Panc1 (cell line): ENCODE data around the gene ASXL3.

Experiments
- POLR2AphosphoS5 ChIP-seq: IDR thresholded peaks from 2 replicates; pipeline ENCODE4 v1.6.1; 2012; ENCODE audit warnings: mild to moderate bottlenecking, low read depth, low read length, moderate library complexity
- SIN3A ChIP-seq: IDR thresholded peaks from 2 replicates; pipeline ENCODE4 v1.6.1; 2012; ENCODE audit warnings: low read depth, mild to moderate bottlenecking, low read length, moderate library complexity, borderline replicate concordance; ENCODE audit not compliant: insufficient read depth
- TCF7L2 ChIP-seq: IDR thresholded peaks from 2 replicates; pipeline ENCODE4 v1.6.1; 2011; ENCODE audit warnings: mild to moderate bottlenecking, low read depth, low read length, inconsistent platforms
- TF ChIP-seq, protein P1 (sequence below): fragments of 450-650 bp; IDR thresholded peaks from 2 replicates; pipeline ENCODE4 v1.5.1; 2017; ENCODE audit warnings: mild to moderate bottlenecking
- TF ChIP-seq, protein P2 (sequence below), 2 experiments: IDR thresholded peaks; 2 replicates each; pipeline ENCODE4 v1.6.1; 2011 to 2012; ENCODE audit warnings: low read depth in 2 of 2, control low read depth in 1 of 2, low read length in 1 of 2, mild to moderate bottlenecking in 1 of 2, moderate library complexity in 1 of 2; ENCODE audit not compliant: insufficient read depth in 1 of 2

DNA sequence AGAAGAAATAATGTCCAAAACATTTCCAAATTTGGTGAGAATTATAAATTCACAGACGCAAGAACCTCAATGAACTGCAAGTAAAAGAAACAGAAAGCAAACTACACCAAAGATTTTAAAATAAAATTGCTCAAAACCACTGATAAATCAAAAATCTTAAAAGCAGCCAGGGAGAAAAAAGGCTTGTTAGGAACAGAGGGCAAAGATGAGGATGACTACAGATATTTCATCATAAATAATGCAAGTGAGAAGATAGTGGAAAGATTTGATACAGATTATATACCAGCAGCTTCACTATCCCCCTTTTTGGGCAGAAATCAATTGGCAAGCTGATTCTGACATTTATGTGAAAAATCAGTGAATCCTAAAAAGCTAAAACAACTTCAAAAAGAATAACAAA is 10.3 kb upstream of the ASXL3 start:
- TF ChIP-seq, protein P1, sequence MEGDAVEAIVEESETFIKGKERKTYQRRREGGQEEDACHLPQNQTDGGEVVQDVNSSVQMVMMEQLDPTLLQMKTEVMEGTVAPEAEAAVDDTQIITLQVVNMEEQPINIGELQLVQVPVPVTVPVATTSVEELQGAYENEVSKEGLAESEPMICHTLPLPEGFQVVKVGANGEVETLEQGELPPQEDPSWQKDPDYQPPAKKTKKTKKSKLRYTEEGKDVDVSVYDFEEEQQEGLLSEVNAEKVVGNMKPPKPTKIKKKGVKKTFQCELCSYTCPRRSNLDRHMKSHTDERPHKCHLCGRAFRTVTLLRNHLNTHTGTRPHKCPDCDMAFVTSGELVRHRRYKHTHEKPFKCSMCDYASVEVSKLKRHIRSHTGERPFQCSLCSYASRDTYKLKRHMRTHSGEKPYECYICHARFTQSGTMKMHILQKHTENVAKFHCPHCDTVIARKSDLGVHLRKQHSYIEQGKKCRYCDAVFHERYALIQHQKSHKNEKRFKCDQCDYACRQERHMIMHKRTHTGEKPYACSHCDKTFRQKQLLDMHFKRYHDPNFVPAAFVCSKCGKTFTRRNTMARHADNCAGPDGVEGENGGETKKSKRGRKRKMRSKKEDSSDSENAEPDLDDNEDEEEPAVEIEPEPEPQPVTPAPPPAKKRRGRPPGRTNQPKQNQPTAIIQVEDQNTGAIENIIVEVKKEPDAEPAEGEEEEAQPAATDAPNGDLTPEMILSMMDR = no peak
- TF ChIP-seq POLR2AphosphoS5 (no peak), TCF7L2 (no peak), SIN3A (no peak)
- TF ChIP-seq, protein P2, sequence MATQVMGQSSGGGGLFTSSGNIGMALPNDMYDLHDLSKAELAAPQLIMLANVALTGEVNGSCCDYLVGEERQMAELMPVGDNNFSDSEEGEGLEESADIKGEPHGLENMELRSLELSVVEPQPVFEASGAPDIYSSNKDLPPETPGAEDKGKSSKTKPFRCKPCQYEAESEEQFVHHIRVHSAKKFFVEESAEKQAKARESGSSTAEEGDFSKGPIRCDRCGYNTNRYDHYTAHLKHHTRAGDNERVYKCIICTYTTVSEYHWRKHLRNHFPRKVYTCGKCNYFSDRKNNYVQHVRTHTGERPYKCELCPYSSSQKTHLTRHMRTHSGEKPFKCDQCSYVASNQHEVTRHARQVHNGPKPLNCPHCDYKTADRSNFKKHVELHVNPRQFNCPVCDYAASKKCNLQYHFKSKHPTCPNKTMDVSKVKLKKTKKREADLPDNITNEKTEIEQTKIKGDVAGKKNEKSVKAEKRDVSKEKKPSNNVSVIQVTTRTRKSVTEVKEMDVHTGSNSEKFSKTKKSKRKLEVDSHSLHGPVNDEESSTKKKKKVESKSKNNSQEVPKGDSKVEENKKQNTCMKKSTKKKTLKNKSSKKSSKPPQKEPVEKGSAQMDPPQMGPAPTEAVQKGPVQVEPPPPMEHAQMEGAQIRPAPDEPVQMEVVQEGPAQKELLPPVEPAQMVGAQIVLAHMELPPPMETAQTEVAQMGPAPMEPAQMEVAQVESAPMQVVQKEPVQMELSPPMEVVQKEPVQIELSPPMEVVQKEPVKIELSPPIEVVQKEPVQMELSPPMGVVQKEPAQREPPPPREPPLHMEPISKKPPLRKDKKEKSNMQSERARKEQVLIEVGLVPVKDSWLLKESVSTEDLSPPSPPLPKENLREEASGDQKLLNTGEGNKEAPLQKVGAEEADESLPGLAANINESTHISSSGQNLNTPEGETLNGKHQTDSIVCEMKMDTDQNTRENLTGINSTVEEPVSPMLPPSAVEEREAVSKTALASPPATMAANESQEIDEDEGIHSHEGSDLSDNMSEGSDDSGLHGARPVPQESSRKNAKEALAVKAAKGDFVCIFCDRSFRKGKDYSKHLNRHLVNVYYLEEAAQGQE (IDR thresholded peaks at IDR 0.05; ENCODE audit: insufficient read depth in 1 of 2, low read depth in 2 of 2, low read length in 1 of 2) = no peak
